CD4-positive, alpha-beta memory T cell (primary cell): ENCODE results near the gene CLTB. TPM values are rescaled to one million over a fixed set of nuclear protein-coding genes. Genes with fewer than 3 reads are reported as not detected.
A peak's percentile ranks its signal among the peaks of the same experiment; 100 is the strongest.

Experiments used
- CTCF ChIA-PET: fragments of 350-600 bp; sonication (Branson Sonifier 250); formaldehyde crosslinking; loops from one replicate; lab custom pipeline; 2021; ENCODE audit warnings: inconsistent platforms; ENCODE audit not compliant: partially characterized antibody; lab: Charles Lee
- POLR2A ChIA-PET: fragments of 350-600 bp; sonication (Branson Sonifier 250); formaldehyde crosslinking; loops from one replicate; lab custom pipeline; 2021; ENCODE audit not compliant: partially characterized antibody; lab: Charles Lee
- DNase-seq, 5 donors: peaks; one replicate each; pipeline versions ENCODE4 v3.0.0 to v3.0.0-alpha.2; 2020 to 2022; ENCODE audit warnings: mixed read lengths in 1 of 5
- H3K27ac ChIP-seq: one replicate; pipeline ENCODE4 v1.7.0; 2013; ENCODE audit warnings: low read depth, low read length
- H3K27me3 ChIP-seq: 2 replicates; pipeline ENCODE4 v1.7.0; 2013; ENCODE audit warnings: mild to moderate bottlenecking, low read length, moderate library complexity; ENCODE audit not compliant: insufficient read depth
- H3K36me3 ChIP-seq: 2 replicates; pipeline ENCODE4 v1.7.0; 2013; ENCODE audit warnings: mild to moderate bottlenecking, low read length, moderate library complexity; ENCODE audit not compliant: insufficient read depth
- H3K4me1 ChIP-seq: 2 replicates; pipeline ENCODE4 v1.7.0; 2013; ENCODE audit warnings: mild to moderate bottlenecking, low read length, moderate library complexity; ENCODE audit not compliant: insufficient read depth
- H3K4me3 ChIP-seq, 2 donors: one replicate each; pipeline ENCODE4 v1.7.0; 2013; ENCODE audit warnings: low read length in 2 of 2, mild to moderate bottlenecking in 1 of 2
- H3K9me3 ChIP-seq, 2 donors: one replicate each; pipeline ENCODE4 v1.7.0; 2013; ENCODE audit warnings: low read length in 2 of 2, control low read depth in 1 of 2; ENCODE audit not compliant: control insufficient read depth in 1 of 2
- H3K27ac Mint-ChIP-seq, 7 donors: one replicate each; pipeline ENCODE4 v1.8.0; 2020 to 2021; ENCODE audit warnings: mixed read lengths in 7 of 7, mild to moderate bottlenecking in 6 of 7, inconsistent platforms in 3 of 7, moderate library complexity in 3 of 7
- H3K27me3 Mint-ChIP-seq, 2 donors: one replicate each; pipeline ENCODE4 v1.8.0; 2020 to 2021; ENCODE audit warnings: mixed read lengths in 2 of 2
- H3K36me3 Mint-ChIP-seq, 2 donors: one replicate each; pipeline ENCODE4 v1.8.0; 2020 to 2021; ENCODE audit warnings: mixed read lengths in 2 of 2, inconsistent platforms in 1 of 2, mild to moderate bottlenecking in 1 of 2
- H3K4me1 Mint-ChIP-seq, 4 donors: one replicate each; pipeline ENCODE4 v1.8.0; 2020 to 2021; ENCODE audit warnings: mixed read lengths in 4 of 4, mild to moderate bottlenecking in 1 of 4
- H3K4me3 Mint-ChIP-seq, 8 donors: one replicate each; pipeline ENCODE4 v1.8.0; 2020 to 2021; ENCODE audit warnings: mixed read lengths in 8 of 8, mild to moderate bottlenecking in 7 of 8, moderate library complexity in 6 of 8, inconsistent platforms in 3 of 8
- H3K9me3 Mint-ChIP-seq, 8 donors: one replicate each; pipeline ENCODE4 v1.8.0; 2020 to 2021; ENCODE audit warnings: mixed read lengths in 8 of 8, mild to moderate bottlenecking in 5 of 8, inconsistent platforms in 3 of 8, moderate library complexity in 1 of 8
- intact Hi-C: fragments of 100-400 bp; cut with micrococcal nuclease; formaldehyde crosslinking; loops from one replicate; pipeline ENCODE4 v1.15.1; 2023
- polyA plus RNA-seq, 2 donors: library from polyadenylated mRNA; unstranded; fragments of 300-500 nt; fragmentation: Illumina TruSeq; gene quantifications; one replicate each; pipeline ENCODE4 v1.2.3, GENCODE V29; 2021
- total RNA-seq, 2 experiments: library from RNA; stranded (reverse); gene quantifications; one replicate each; pipeline ENCODE4 v1.2.3, GENCODE V29; 2021

The CLTB gene
- total RNA-seq: 10 to 100 TPM; 34.8 to 40.5 TPM
- 10 to 100 TPM; 64.3 to 76.6 TPM for polyA plus RNA-seq

GRCh38 chr5:176415952-176416924 is at the start of gene CLTB:
TSS of gene CLTB (minus strand) at chr5:176416539. CDS start at chr5:176416363, 176 bp downstream.
- intact Hi-C loops: loop anchor here (1.0 to 2.0 kb wide), 11 partner anchors 27 to 686 kb away; partner anchors contain the start of genes FAF2, KIAA1191 and TSPAN17
- Mint-ChIP-seq H3K9me3 (peaks cover 0 to 2% (median 0%) of the 10 kb centered on the region in 8 donors), H3K27me3 (peaks cover 0 to 4% of the 10 kb centered on the region in 2 donors), H3K4me1 (peaks cover 27 to 51% (median 39%) of the 10 kb centered on the region in 4 donors), H3K4me3 (peak within 1 kb of the TSS; percentile 83 to 92 (median 88)), H3K27ac (peak within 1 kb of the TSS; percentile 85 to 95 (median 91)), H3K36me3 (peaks cover 4 to 12% of the 10 kb centered on the region in 2 donors)
- ChIA-PET CTCF (interaction anchor here (0.7 to 5.3 kb wide), 30 partner anchors 9 to 686 kb away, joined by 3 to 34 read pairs (median 4); partner anchors contain the start of genes FAF2 and RNF44), POLR2A (interaction anchor here (0.6 to 5.1 kb wide), 13 partner anchors 27 to 244 kb away, joined by 3 to 84 read pairs (median 6); partner anchors contain the start of genes CDHR2, FAF2, KIAA1191 and RNF44)
- DNase-seq: peak; percentile 83 to 85 (median 84)
- H3K4me3 ChIP-seq: peak within 1 kb of the TSS; percentile 68 to 69
- peaks cover 39% of the 10 kb centered on the region for H3K4me1 ChIP-seq
- H3K9me3 ChIP-seq: no peaks in the 10 kb centered on the region
- H3K27ac ChIP-seq: peak within 1 kb of the TSS; percentile 77
- H3K36me3 ChIP-seq: no peaks in the 10 kb centered on the region
- no peaks in the 10 kb centered on the region for H3K27me3 ChIP-seq

- H3K27ac Mint-ChIP-seq: peak overlapping the region in 2 of 7 donors; percentile 37 to 69
- Histone ChIP-seq H3K4me1 (peaks cover 12% of the 10 kb centered on the region), H3K4me3 (no peak overlapping the region), H3K36me3 (no peaks in the 10 kb centered on the region), H3K9me3 (no peaks in the 10 kb centered on the region), H3K27me3 (no peaks in the 10 kb centered on the region), H3K27ac (no peak overlapping the region)
- no peaks in the 10 kb centered on the region for H3K9me3 Mint-ChIP-seq
- H3K4me1 Mint-ChIP-seq: peaks cover 20 to 54% (median 27%) of the 10 kb centered on the region in 4 donors
- H3K27me3 Mint-ChIP-seq: no peaks in the 10 kb centered on the region
- CTCF ChIA-PET: interaction anchor here (0.7 kb wide), 1 partner anchor 73 kb away, joined by 4 read pairs; no protein-coding TSS in a partner anchor
- peaks cover 14 to 22% of the 10 kb centered on the region in 2 donors for H3K36me3 Mint-ChIP-seq
- H3K4me3 Mint-ChIP-seq: no peak overlapping the region
- intact Hi-C loops: no loop called here
- no peak for DNase-seq
- POLR2A ChIA-PET: interaction anchor here (0.9 to 1.4 kb wide), 2 partner anchors 15 to 36 kb away, joined by 3 to 4 read pairs; partner anchors contain the start of gene FAF2
Observed at GRCh38 chr5:176463113-176463764, 46.9 kb upstream of the CLTB start.

GRCh38 chr5:176461349-176461748 is 45.0 kb upstream of the CLTB start:
- Mint-ChIP-seq H3K36me3 (peaks cover 9 to 24% of the 10 kb centered on the region in 2 donors), H3K4me3 (no peak overlapping the region), H3K27ac (no peak overlapping the region), H3K4me1 (peaks cover 22 to 59% (median 32%) of the 10 kb centered on the region in 4 donors), H3K9me3 (no peaks in the 10 kb centered on the region), H3K27me3 (no peaks in the 10 kb centered on the region)
- CTCF ChIA-PET: interaction anchor here (0.7 to 1.1 kb wide), 3 partner anchors 14 to 83 kb away, joined by 3 to 4 read pairs (median 3); no protein-coding TSS in a partner anchor
- H3K4me3 ChIP-seq: no peak overlapping the region
- H3K27me3 ChIP-seq: no peaks in the 10 kb centered on the region
- H3K36me3 ChIP-seq: no peaks in the 10 kb centered on the region
- no peak overlapping the region for H3K27ac ChIP-seq
- POLR2A ChIA-PET: interaction anchor here (0.7 kb wide), 1 partner anchor 13 kb away, joined by 3 read pairs; the partner anchor contains the start of gene FAF2
- peaks cover 20% of the 10 kb centered on the region for H3K4me1 ChIP-seq
- intact Hi-C loops: no loop called here
- no peaks in the 10 kb centered on the region for H3K9me3 ChIP-seq
- DNase-seq: no peak

- no peaks in the 10 kb centered on the region for H3K9me3 Mint-ChIP-seq
- H3K4me1 Mint-ChIP-seq: peaks cover 25 to 59% (median 33%) of the 10 kb centered on the region in 4 donors
- Histone ChIP-seq H3K36me3 (no peaks in the 10 kb centered on the region), H3K27me3 (no peaks in the 10 kb centered on the region), H3K4me1 (peaks cover 21% of the 10 kb centered on the region), H3K27ac (no peak overlapping the region), H3K9me3 (no peaks in the 10 kb centered on the region), H3K4me3 (no peak overlapping the region)
- ChIA-PET CTCF (interaction anchor here (0.7 to 1.9 kb wide), 3 partner anchors 9 to 23 kb away, joined by 3 to 7 read pairs (median 4); partner anchors contain the start of gene FAF2), POLR2A (no interaction called here)
- no peak for DNase-seq
- peaks cover 9 to 24% of the 10 kb centered on the region in 2 donors for H3K36me3 Mint-ChIP-seq
- intact Hi-C loops: no loop called here
- peak overlapping the region in 2 of 8 donors; percentile 4 to 19 for H3K4me3 Mint-ChIP-seq
- no peaks in the 10 kb centered on the region for H3K27me3 Mint-ChIP-seq
- H3K27ac Mint-ChIP-seq: peak overlapping the region in 2 of 7 donors; percentile 19 to 30
Observed at GRCh38 chr5:176458904-176459561, 42.7 kb upstream of the CLTB start.

GRCh38 chr5:176454724-176455394 is 38.5 kb upstream of the CLTB start:
- H3K36me3 Mint-ChIP-seq: peaks cover 8 to 34% of the 10 kb centered on the region in 2 donors
- Histone ChIP-seq H3K9me3 (no peaks in the 10 kb centered on the region), H3K27ac (no peak overlapping the region), H3K27me3 (no peaks in the 10 kb centered on the region), H3K4me3 (no peak overlapping the region), H3K4me1 (peaks cover 38% of the 10 kb centered on the region), H3K36me3 (peaks cover 12% of the 10 kb centered on the region)
- no peak for DNase-seq
- peak overlapping the region in 1 of 7 donors; percentile 13 for H3K27ac Mint-ChIP-seq
- H3K4me3 Mint-ChIP-seq: no peak overlapping the region
- peaks cover 27 to 58% (median 40%) of the 10 kb centered on the region in 4 donors for H3K4me1 Mint-ChIP-seq
- no peaks in the 10 kb centered on the region for H3K9me3 Mint-ChIP-seq
- no peaks in the 10 kb centered on the region for H3K27me3 Mint-ChIP-seq
- intact Hi-C loops: no loop called here
- ChIA-PET POLR2A (interaction anchor here (0.6 to 1.3 kb wide), 2 partner anchors 81 to 162 kb away, joined by 3 to 6 read pairs; partner anchors contain the start of gene RNF44), CTCF (interaction anchor here (0.8 kb wide), 1 partner anchor 10 kb away, joined by 3 read pairs; no protein-coding TSS in a partner anchor)

GRCh38 chr5:176450077-176450476 is 33.7 kb upstream of the CLTB start:
- no peaks in the 10 kb centered on the region for H3K9me3 ChIP-seq
- no peak overlapping the region for H3K4me3 ChIP-seq
- H3K36me3 ChIP-seq: peaks cover 12% of the 10 kb centered on the region
- Mint-ChIP-seq H3K36me3 (peaks cover 8 to 39% of the 10 kb centered on the region in 2 donors), H3K4me1 (peaks cover 27 to 58% (median 42%) of the 10 kb centered on the region in 4 donors), H3K4me3 (peak overlapping the region in 3 of 8 donors; percentile 2 to 55 (median 6)), H3K27ac (peak overlapping the region in 3 of 7 donors; percentile 26 to 99 (median 36)), H3K9me3 (peaks cover 0 to 6% (median 0%) of the 10 kb centered on the region in 8 donors), H3K27me3 (peaks cover 0 to 2% of the 10 kb centered on the region in 2 donors)
- POLR2A ChIA-PET: interaction anchor here (1.2 kb wide), 1 partner anchor 87 kb away, joined by 6 read pairs; no protein-coding TSS in a partner anchor
- DNase-seq: no peak
- no peak overlapping the region for H3K27ac ChIP-seq
- no peaks in the 10 kb centered on the region for H3K27me3 ChIP-seq
- intact Hi-C loops: no loop called here
- H3K4me1 ChIP-seq: peaks cover 42% of the 10 kb centered on the region
- CTCF ChIA-PET: interaction anchor here (1.0 to 1.5 kb wide), 5 partner anchors 9 to 93 kb away, joined by 3 to 4 read pairs (median 3); no protein-coding TSS in a partner anchor
